ENCODE results near the gene CTU2.

DNA sequence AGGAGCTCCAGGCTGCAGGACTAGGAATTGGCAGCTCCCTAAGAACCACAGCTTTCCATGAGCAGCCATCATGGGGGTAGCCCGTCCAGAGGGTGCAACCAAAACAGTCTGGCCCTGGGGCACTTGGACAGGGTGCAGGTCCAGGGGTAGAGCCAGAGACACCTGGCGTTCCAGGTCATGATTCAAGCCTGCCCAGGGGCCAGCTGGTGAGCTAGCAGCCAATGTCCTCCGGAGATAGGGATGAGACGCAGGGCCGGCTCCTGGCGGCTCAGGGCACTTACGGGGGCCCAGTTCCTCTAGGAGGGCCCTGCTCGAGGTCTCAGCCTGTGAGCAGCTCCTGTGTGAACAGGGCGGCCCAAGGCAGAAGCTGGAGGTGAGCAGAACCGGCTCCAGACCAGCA, 56.6 kb downstream of the CTU2 start:
- TF ChIP-seq POLR2AphosphoS5 (IDR thresholded peaks at IDR 0.05; ENCODE audit: low read depth) (no peak), CTCF (IDR thresholded peaks at IDR 0.05; ENCODE audit: insufficient read depth, low read length) (no peak), REST (IDR thresholded peaks at IDR 0.05; ENCODE audit: insufficient replicate concordance, low read depth) (no peak), SPI1 (IDR thresholded peaks at IDR 0.05; ENCODE audit: borderline replicate concordance, low read depth) (no peak)

All from HL-60 (cell line).